HG03025 (cell line): ENCODE measurements around the gene TMEM147.

ENCODE experiments used
- ATAC-seq: cut with Tn5 transposase; IDR thresholded peaks from one replicate; pipeline ENCODE4 v1.9.1; 2021; ENCODE audit warnings: mild to moderate bottlenecking, moderate library complexity; ENCODE audit not compliant: unreplicated experiment, low FRiP score

The TMEM147 gene

GRCh38 chr19:35518313-35518712, 27.1 kb upstream of the TMEM147 start:
- ATAC-seq = no peak

GRCh38 chr19:35519291-35519690, 26.1 kb upstream of the TMEM147 start:
- no peak for ATAC-seq

GRCh38 chr19:35521124-35521743, 24.2 kb upstream of the TMEM147 start:
- no peak for ATAC-seq

- no peak for ATAC-seq
Measured at GRCh38 chr19:35522745-35523327, 22.6 kb upstream of the TMEM147 start.

GRCh38 chr19:35524181-35524837, 21.1 kb upstream of the TMEM147 start:
- no peak for ATAC-seq

GRCh38 chr19:35525873-35526272, 19.6 kb upstream of the TMEM147 start:
- no peak for ATAC-seq

GRCh38 chr19:35528218-35529038, 17.0 kb upstream of the TMEM147 start, which contains the start of gene SBSN:
SBSN (minus strand) TSS chr19:35528311; CDS start chr19:35528281, 30 bp downstream.
- ATAC-seq = no peak

- no peak for ATAC-seq
Measured at GRCh38 chr19:35529241-35530218, 15.9 kb upstream of the TMEM147 start.

- ATAC-seq = no peak
Measured at GRCh38 chr19:35531291-35531690, 14.1 kb upstream of the TMEM147 start.

- no peak for ATAC-seq
Measured at GRCh38 chr19:35533201-35533821, 12.1 kb upstream of the TMEM147 start, which contains the start of gene GAPDHS. GAPDHS (plus strand) TSS chr19:35533456; CDS start chr19:35533528, 72 bp downstream.

GRCh38 chr19:35533822-35534392, 11.5 kb upstream of the TMEM147 start:
- no peak for ATAC-seq

- no peak for ATAC-seq
Measured at GRCh38 chr19:35534803-35535480, 10.5 kb upstream of the TMEM147 start.

GRCh38 chr19:35539314-35539713, 6.1 kb upstream of the TMEM147 start:
- no peak for ATAC-seq

GRCh38 chr19:35539850-35540249, 5.6 kb upstream of the TMEM147 start:
- no peak for ATAC-seq

- no peak for ATAC-seq
Measured at GRCh38 chr19:35540356-35540927, 5.0 kb upstream of the TMEM147 start.

GRCh38 chr19:35542209-35542608, 3.2 kb upstream of the TMEM147 start:
- no peak for ATAC-seq

GRCh38 chr19:35543280-35544109, 1.9 kb upstream of the TMEM147 start:
- ATAC-seq = no peak
